Stimulated activated naive B cell treated with anti-CD40 and anti-IgM and Interleukin-4, amounts not matched to agents 10 μg/mL and 1 μg/mL and 100 μg/mL, for 72 hours (primary cell): Measurements from ENCODE around the gene MEG3.

ENCODE experiments used
- ATAC-seq, 2 donors: fragments of 150-1000 bp; cut with Tn5 transposase; replicated peaks; 2 replicates each; pipeline ENCODE4 v1.10.0; 2021; ENCODE audit warnings: moderate library complexity in 1 of 2
- DNase-seq: peaks from one replicate; pipeline ENCODE4 v3.0.0; 2021
- H3K27ac Mint-ChIP-seq: one replicate; pipeline ENCODE4 v1.8.0; 2022; ENCODE audit warnings: mild to moderate bottlenecking, mixed read lengths
- H3K27me3 Mint-ChIP-seq, 2 donors: one replicate each; pipeline ENCODE4 v1.8.0; 2022; ENCODE audit warnings: mixed read lengths in 2 of 2
- H3K36me3 Mint-ChIP-seq, 2 donors: one replicate each; pipeline ENCODE4 v1.8.0; 2022; ENCODE audit warnings: mixed read lengths in 2 of 2, mild to moderate bottlenecking in 1 of 2
- H3K4me1 Mint-ChIP-seq, 2 donors: one replicate each; pipeline ENCODE4 v1.8.0; 2022; ENCODE audit warnings: mixed read lengths in 2 of 2, mild to moderate bottlenecking in 1 of 2
- H3K4me3 Mint-ChIP-seq, 2 donors: one replicate each; pipeline ENCODE4 v1.8.0; 2022; ENCODE audit warnings: mild to moderate bottlenecking in 2 of 2, mixed read lengths in 2 of 2, moderate library complexity in 1 of 2
- H3K9me3 Mint-ChIP-seq, 2 donors: one replicate each; pipeline ENCODE4 v1.8.0; 2022; ENCODE audit warnings: mixed read lengths in 2 of 2, mild to moderate bottlenecking in 1 of 2

MEG3 gene

DNA sequence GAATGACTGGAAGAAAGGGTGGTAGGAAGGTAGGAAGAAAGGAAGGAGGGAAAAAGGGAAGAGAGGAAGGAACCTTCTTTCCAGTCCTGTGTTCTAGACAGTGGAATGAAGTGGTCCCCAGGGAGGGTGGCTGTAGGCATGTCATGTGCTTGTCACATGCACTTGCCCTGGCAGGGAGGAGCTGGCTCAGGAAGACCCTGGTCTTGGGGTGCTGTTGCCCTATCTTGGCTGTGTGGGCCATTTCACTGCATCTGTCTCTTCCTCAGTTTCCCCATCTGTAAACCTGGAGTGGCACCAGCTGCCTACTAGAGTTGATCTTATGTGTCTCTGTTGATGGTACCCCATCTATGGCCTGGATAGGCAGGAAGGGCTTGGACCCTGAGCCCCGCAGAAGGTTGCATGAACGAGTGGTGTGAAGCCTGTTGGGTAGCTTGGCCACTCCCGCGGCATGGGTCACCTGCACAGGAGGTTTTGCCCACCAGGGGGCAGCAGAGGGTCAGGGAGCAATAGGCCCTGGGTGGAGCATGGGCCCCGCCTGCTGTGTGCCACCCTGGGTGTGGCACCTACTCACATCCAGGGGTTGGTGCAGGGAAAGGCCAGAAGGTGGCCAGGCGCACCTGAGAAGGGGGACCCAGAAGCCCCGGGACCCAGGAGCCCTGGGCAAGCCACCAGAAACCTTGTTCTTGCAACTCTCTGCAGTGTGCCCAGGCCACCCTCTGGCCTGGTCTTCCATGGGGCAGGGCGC, 25.1 kb downstream of the MEG3 start:
- Mint-ChIP-seq H3K9me3 (no peaks in the 10 kb centered on the region), H3K27me3 (peaks cover 0 to 2% of the 10 kb centered on the region in 2 donors), H3K4me3 (no peak overlapping the region), H3K36me3 (no peaks in the 10 kb centered on the region), H3K27ac (no peak overlapping the region), H3K4me1 (no peaks in the 10 kb centered on the region)
- DNase-seq (peak; percentile 61), ATAC-seq (peak; percentile 95 to 97)

DNA sequence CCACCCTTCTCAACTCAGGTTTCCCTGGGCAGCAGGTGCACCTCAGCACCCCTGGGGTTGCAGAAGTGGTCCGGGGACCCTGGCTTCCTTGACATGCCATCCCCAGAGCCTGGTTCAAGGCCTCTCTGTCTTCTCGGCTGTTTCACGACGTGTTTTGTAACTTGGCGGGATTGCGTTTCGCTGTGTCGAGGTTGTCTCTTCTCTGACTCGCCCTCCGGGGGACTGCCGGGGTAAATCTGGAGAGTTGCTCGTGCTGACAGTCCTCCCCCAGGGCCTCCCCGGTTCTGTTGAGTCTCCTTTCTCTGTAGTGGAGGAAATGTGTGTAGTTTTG, 25.6 kb downstream of the MEG3 start:
- peaks cover 0 to 6% of the 10 kb centered on the region in 2 donors for H3K27me3 Mint-ChIP-seq

DNA sequence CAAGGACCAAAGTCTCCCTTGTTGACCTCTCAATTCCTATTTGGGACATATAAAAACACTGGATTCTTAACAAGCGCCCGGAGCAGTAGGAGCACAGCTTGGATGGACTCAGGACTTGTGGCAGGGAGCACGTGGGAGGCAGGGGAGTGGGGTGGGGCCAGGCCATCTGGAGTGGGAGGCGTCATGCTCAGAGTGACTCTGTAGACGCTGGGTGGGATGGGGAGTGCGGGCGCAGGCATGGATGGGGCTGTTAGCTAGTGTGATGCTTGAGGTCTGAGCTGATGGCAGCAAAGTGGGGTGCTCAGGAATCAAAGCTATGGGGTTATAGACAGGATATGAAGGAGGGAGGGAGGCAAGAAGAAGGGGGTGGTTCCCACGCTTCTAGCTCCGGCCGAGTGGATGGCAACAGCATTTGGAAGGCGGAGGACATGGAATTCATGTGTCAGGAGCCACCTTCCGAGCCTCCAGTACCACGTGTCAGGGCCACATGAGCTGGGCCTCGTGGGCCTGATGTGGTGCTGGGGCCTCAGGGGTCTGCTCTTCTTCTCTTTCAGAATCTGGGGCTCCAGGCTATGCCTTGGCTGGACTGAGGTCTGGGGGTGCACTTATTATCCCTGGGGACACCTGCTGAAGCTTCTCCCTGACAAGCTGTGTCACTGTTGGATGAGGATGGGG, 26.2 kb downstream of the MEG3 start:
- Mint-ChIP-seq H3K4me3 (no peak overlapping the region), H3K9me3 (no peaks in the 10 kb centered on the region), H3K27me3 (peaks cover 0 to 6% of the 10 kb centered on the region in 2 donors), H3K4me1 (no peaks in the 10 kb centered on the region), H3K36me3 (no peaks in the 10 kb centered on the region), H3K27ac (no peak overlapping the region)
- DNase-seq = no peak
- no peak for ATAC-seq

More for the DNA sequence above, 25.6 kb downstream of the MEG3 start:
- Mint-ChIP-seq H3K27ac (no peak overlapping the region), H3K9me3 (no peaks in the 10 kb centered on the region), H3K4me3 (no peak overlapping the region), H3K36me3 (no peaks in the 10 kb centered on the region), H3K4me1 (no peaks in the 10 kb centered on the region)
- ATAC-seq = no peak
- no peak for DNase-seq

DNA sequence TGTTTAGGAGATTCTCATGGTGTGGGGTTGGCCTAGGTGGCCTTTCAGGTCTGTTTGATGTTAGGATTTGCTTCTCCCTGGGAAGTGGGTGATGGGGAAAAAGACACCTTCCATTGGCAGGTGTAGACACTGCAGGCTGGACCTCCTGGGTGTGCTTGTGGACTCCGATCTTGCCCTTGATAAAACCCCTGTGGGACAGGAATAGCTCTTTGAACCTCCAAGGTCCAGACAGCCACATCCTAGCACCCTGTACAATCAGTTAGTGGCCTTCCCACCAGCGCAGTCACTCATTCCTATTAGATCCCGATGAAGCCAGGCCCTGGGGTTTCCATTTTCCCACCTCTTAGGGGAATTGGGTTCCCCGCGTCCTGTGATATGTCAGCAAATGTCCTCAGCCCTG, 28.5 kb downstream of the MEG3 start:
- no peaks in the 10 kb centered on the region for H3K4me1 Mint-ChIP-seq
- DNase-seq (no peak), ATAC-seq (no peak)
- no peaks in the 10 kb centered on the region for H3K36me3 Mint-ChIP-seq
- H3K27ac Mint-ChIP-seq = no peak overlapping the region
- H3K9me3 Mint-ChIP-seq = no peaks in the 10 kb centered on the region
- no peak overlapping the region for H3K4me3 Mint-ChIP-seq
- H3K27me3 Mint-ChIP-seq = peaks cover 0 to 12% of the 10 kb centered on the region in 2 donors

DNA sequence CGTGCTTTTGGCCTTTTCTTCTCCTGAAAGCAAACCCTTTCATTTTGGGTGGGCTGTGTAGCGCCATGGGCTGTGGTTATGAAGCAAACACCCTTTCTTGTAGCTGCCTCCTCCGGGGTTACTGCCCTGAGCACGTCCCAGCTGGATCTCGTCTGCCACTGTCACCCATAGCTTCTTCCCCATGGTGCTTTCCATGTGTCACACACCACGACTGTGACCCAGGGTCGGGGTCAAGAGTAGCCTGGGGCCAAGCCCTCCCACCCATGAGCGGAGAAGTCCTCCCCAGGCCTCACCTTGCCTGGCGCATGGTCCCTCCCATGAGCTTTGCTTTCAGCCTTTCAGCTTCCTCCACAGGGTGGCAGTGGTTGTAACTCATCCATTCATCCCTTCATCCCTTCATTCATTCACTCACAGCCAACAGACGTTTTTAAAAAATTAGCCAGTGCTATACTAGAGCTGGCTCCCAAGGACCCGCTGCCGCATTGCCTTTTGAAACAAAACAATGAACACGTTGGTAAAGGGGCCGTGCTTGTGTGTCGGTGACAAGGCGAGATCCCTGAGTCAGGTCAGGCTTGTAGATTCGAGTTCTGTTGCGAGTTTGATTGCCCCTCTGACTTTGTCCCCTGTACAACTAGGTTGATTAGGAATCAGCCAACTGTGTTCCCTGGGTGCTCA, 29.5 kb downstream of the MEG3 start:
- no peaks in the 10 kb centered on the region for H3K36me3 Mint-ChIP-seq
- ATAC-seq (no peak), DNase-seq (no peak)
- no peak overlapping the region for H3K27ac Mint-ChIP-seq
- no peak overlapping the region for H3K4me3 Mint-ChIP-seq
- no peaks in the 10 kb centered on the region for H3K4me1 Mint-ChIP-seq
- H3K27me3 Mint-ChIP-seq = peaks cover 0 to 18% of the 10 kb centered on the region in 2 donors
- H3K9me3 Mint-ChIP-seq = no peaks in the 10 kb centered on the region

DNA sequence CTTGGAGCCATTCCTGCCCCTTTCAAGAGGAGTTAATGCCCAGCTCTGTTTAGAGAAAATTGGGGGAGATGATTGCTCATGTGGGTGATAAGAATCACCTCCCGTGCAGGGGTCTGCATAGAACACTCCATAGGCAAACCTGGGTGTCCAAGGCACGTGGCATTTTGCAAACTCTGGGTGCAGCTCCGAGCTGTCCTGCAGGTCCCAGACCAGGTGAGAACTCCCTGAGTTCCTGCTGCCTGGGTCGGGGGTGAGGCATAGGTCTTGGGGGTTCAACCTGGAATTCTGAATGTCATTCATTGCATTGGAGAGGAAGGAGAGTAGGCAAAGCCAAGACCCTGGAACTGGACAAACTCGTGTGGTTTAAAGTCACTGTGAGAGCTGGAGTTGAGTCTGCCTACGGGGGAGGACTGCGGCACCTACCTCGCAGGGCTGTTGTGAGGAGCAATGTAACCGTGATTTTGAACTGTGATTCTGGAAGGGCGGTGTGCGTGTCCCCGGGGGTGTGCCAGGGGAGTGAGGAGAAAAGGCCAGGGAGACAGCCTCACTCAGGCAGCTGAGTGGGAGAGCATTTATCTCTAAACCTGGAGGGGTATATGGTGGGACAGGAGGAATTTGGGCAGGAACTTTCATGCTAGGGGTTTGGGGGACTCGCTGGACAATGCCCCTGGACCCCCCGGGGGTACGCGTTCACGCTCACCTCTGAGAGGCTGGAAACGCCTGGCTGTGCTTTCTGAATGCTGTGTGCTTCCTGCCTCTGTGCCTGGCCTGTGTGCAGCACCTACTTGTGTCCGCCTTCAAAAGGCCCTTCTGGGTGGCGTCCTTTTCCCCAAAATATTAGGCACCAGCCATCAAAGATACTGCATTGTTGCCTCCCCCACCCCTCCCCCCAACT, 30.4 kb downstream of the MEG3 start:
- Mint-ChIP-seq H3K9me3 (no peaks in the 10 kb centered on the region), H3K36me3 (no peaks in the 10 kb centered on the region), H3K4me1 (no peaks in the 10 kb centered on the region), H3K27me3 (peaks cover 0 to 18% of the 10 kb centered on the region in 2 donors), H3K27ac (no peak overlapping the region), H3K4me3 (no peak overlapping the region)
- ATAC-seq = no peak
- no peak for DNase-seq

DNA sequence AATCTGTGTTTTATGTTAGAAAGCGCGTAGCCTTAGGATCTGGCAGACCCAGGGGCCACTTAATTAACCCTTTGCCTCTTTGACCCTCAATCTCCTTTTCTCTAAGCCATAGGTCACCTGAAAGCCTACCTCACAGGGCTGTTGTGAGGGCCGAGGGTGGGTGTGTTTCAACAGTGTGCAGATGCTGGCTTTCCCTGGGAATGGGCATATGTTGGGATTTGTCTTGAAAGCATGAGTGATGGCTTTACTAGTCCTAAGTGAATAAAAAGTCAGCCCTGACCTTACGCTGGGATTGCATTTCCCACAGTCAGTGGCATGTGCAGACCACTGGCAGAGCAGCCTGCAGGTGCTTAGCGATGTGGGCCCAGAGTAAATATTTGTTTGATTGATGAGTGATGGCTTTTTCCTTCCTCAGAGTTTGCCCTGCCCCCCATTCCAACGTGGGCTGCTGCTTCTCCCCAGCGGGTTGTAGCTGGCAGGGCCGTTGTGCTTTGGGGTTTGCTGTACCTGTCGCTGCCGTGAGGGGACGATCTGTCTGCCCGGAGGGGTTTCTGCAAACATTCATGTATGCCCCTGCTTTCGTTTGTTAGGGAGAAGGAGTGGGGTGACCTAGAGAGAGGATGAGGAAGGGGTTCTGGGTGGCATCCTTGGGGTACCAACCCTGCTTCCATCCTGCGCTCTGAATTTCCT, 31.5 kb downstream of the MEG3 start:
- no peak overlapping the region for H3K4me3 Mint-ChIP-seq
- H3K27me3 Mint-ChIP-seq = peaks cover 0 to 18% of the 10 kb centered on the region in 2 donors
- no peak overlapping the region for H3K27ac Mint-ChIP-seq
- no peaks in the 10 kb centered on the region for H3K4me1 Mint-ChIP-seq
- peaks cover 2 to 4% of the 10 kb centered on the region in 2 donors for H3K9me3 Mint-ChIP-seq
- H3K36me3 Mint-ChIP-seq = no peaks in the 10 kb centered on the region
- DNase-seq (no peak), ATAC-seq (no peak)

DNA sequence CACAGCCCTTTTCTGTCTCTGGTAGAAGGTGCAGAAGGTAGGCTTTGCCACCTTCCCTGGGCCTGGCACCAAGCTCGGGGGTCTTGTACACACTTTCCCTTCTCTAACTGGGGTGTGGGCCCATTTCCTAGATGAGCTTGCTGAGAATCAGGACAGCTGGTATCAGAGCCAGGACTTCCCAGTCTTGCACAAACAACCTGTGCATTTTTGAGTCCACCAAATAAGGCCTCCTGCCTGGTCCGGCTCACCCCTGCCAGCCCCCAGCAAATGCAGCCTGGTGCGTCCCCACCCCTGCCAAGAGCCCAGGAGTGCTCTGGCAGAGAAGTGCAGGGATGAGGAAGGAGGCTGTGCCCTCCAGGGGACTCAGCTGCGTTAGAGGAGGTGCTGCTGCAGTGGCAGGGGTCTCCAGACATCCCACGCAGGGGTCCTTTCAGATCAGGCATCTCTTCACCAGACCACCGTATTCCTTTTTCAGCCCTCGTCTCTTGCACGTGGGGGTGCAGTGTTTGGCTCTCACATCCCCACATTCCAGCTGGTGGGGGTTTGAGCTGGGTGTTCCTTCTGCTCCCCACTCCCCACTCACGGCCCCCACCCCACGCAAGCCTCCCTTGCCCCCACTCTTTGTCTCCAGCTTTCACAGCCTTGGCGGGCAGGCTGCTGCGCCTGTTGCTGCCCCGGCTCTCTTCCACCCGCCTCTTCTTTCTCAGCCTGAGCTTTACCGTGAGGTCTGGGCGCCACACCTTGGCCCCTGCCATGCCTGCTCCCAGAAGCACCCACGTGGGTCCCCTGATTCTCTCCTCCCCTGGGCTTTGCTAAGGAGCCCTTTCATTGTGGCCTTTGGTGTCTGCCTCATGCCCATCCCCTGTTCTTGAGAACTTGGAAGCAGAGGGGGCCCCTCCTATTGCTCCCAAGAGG, 32.3 kb downstream of the MEG3 start:
- DNase-seq = no peak
- no peaks in the 10 kb centered on the region for H3K36me3 Mint-ChIP-seq
- no peaks in the 10 kb centered on the region for H3K4me1 Mint-ChIP-seq
- no peak overlapping the region for H3K27ac Mint-ChIP-seq
- H3K4me3 Mint-ChIP-seq = no peak overlapping the region
- peaks cover 4% of the 10 kb centered on the region in 2 donors for H3K9me3 Mint-ChIP-seq
- ATAC-seq = no peak
- H3K27me3 Mint-ChIP-seq = peaks cover 0 to 18% of the 10 kb centered on the region in 2 donors

DNA sequence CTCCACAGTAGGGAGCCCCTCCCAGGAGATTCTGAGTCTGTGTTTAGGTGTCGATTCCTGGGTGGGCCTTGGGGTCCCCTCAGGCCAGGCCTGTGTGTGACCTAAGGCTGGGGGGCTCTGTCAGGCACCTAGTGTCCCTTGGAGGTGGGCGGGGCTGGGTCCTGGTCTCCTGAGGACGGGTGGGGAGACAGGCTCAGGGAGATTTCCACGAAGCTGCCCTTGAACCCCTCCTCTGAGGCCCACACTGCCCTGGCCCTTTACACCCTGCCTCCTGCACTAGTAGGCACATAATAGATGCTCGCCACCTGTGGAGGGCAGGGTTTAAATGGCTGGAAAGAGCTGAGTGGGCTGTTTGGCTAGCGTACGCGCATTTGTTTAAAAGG, 32.9 kb downstream of the MEG3 start:
- ATAC-seq = no peak
- Mint-ChIP-seq H3K27ac (no peak overlapping the region), H3K27me3 (peaks cover 0 to 18% of the 10 kb centered on the region in 2 donors), H3K36me3 (no peaks in the 10 kb centered on the region), H3K4me3 (no peak overlapping the region), H3K9me3 (peaks cover 4% of the 10 kb centered on the region in 2 donors), H3K4me1 (no peaks in the 10 kb centered on the region)
- DNase-seq = no peak

DNA sequence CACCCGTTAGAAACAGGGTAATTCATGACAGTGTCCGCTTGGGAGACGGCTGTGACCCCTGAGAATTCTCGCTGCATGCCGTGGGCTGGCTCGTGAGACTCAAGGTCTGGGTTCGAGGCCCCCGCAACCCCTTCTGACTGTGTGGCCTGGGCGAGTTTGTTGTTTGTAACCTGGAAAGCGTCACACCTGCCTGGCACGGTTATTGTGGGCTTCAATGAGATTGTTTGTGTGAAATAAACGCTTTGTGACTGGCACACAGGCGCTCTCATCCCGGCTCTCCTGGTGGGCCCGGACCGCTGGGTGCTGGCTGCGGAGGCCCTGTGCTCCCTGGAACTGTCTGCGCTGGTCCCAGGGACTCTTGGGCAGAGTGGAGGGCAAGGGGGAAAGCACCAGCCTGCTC, 33.9 kb downstream of the MEG3 start:
- H3K27me3 Mint-ChIP-seq = peaks cover 0 to 18% of the 10 kb centered on the region in 2 donors
- H3K9me3 Mint-ChIP-seq = peaks cover 4% of the 10 kb centered on the region in 2 donors
- DNase-seq (no peak), ATAC-seq (no peak)
- no peaks in the 10 kb centered on the region for H3K4me1 Mint-ChIP-seq
- H3K36me3 Mint-ChIP-seq = no peaks in the 10 kb centered on the region
- H3K4me3 Mint-ChIP-seq = no peak overlapping the region
- no peak overlapping the region for H3K27ac Mint-ChIP-seq

DNA sequence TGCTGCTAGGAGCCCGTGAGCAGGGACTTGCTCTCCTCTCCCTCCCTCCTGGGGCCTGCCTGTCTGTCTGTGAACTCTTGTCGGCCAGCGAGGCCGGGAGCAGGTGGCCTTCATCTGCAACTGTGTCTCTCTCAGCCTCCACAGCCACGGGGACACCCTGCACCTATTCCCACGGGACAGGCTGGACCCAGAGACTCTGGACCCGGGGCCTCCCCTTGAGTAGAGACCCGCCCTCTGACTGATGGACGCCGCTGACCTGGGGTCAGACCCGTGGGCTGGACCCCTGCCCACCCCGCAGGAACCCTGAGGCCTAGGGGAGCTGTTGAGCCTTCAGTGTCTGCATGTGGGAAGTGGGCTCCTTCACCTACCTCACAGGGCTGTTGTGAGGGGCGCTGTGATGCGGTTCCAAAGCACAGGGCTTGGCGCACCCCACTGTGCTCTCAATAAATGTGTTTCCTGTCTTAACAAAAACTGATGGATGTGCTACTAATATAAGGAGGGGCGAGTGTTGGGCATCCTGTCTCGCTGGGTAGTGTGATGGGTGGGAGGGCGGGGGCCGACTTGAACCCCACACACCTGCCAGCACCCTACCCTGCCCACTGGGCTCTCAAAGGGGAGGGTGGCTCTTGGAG, 34.8 kb downstream of the MEG3 start:
- DNase-seq (no peak), ATAC-seq (no peak)
- Mint-ChIP-seq H3K4me3 (no peak overlapping the region), H3K9me3 (peaks cover 4% of the 10 kb centered on the region in 2 donors), H3K27ac (no peak overlapping the region), H3K36me3 (no peaks in the 10 kb centered on the region), H3K4me1 (no peaks in the 10 kb centered on the region), H3K27me3 (peaks cover 0 to 18% of the 10 kb centered on the region in 2 donors)

DNA sequence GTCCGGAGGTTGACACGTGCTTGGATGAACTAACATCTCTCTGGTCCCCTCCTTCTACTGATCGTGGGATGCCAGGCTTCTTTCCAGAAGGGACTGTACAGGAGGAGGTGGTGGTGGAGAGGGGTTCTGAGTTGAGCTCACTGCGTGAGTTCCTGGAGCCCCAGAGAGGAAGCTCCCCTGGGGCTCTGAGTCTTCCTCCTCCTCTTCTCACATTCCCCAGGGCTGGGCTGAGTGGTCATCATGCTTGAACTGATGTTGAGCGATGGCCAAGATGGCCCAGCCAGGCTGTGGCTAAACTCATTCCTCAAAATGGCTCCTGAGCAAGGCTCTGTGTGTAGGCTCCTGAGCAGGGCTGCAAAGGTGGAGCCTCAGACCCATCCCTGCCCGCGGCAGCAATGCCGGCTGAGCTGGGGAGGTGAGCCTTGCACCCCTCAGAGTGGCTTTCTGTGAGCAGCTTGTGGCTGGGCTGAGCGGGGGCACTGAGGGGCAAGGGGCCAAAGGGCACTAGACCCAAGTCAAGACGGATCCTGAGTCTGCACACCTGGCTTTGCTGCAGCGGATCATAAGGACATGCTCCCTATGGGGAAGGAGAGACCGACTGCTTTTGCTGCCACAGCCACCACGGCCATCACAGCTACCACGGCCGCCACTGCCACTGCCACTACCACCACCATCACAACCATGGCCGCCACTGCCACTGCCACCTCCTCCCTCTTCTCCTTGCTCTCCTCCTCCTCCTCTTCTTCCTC, 35.4 kb downstream of the MEG3 start:
- H3K9me3 Mint-ChIP-seq = peaks cover 4% of the 10 kb centered on the region in 2 donors
- H3K4me1 Mint-ChIP-seq = no peaks in the 10 kb centered on the region
- no peak for DNase-seq
- no peaks in the 10 kb centered on the region for H3K36me3 Mint-ChIP-seq
- no peak overlapping the region for H3K4me3 Mint-ChIP-seq
- H3K27ac Mint-ChIP-seq = no peak overlapping the region
- ATAC-seq = no peak
- peaks cover 0 to 12% of the 10 kb centered on the region in 2 donors for H3K27me3 Mint-ChIP-seq
